Iris pigment epithelial cell (primary cell): ENCODE measurements around the gene GFRA4.

Experiments
- DNase-seq: peaks from one replicate; pipeline ENCODE4 v3.0.0-alpha.2; 2011; ENCODE audit warnings: low read depth

Gene GFRA4

GRCh38 chr20:3673221-3674070 is 10.2 kb upstream of the GFRA4 start:
- no peak for DNase-seq

GRCh38 chr20:3672547-3673171 is 9.5 kb upstream of the GFRA4 start:
- DNase-seq, result no peak

GRCh38 chr20:3671986-3672546 is 8.9 kb upstream of the GFRA4 start:
- no peak for DNase-seq

GRCh38 chr20:3670945-3671344 is 7.7 kb upstream of the GFRA4 start:
- DNase-seq, result no peak

- DNase-seq, result no peak
Observed at GRCh38 chr20:3670511-3670910, 7.3 kb upstream of the GFRA4 start.

GRCh38 chr20:3669710-3670367 is 6.6 kb upstream of the GFRA4 start:
- DNase-seq, result no peak

GRCh38 chr20:3667434-3668037 is 4.3 kb upstream of the GFRA4 start:
- DNase-seq, result no peak

- no peak for DNase-seq
Observed at GRCh38 chr20:3663858-3664257, 659 bp upstream of the GFRA4 start.

- no peak for DNase-seq
Observed at GRCh38 chr20:3661814-3662665, 1.2 kb downstream of the GFRA4 start.

GRCh38 chr20:3661060-3661813 is 2.0 kb downstream of the GFRA4 start:
- DNase-seq, result no peak

GRCh38 chr20:3660262-3661059 is 2.7 kb downstream of the GFRA4 start:
- DNase-seq, result no peak

- no peak for DNase-seq
Observed at GRCh38 chr20:3659492-3660261, 3.5 kb downstream of the GFRA4 start.

GRCh38 chr20:3658716-3659491 is 4.3 kb downstream of the GFRA4 start:
- DNase-seq, result peak; percentile 32

GRCh38 chr20:3658019-3658715 is 5.0 kb downstream of the GFRA4 start:
- DNase-seq, result no peak

- DNase-seq, result no peak
Observed at GRCh38 chr20:3655131-3655405, 8.1 kb downstream of the GFRA4 start.

- no peak for DNase-seq
Observed at GRCh38 chr20:3654326-3655130, 8.7 kb downstream of the GFRA4 start.

GRCh38 chr20:3653921-3654320 is 9.3 kb downstream of the GFRA4 start:
- no peak for DNase-seq
